PC-9 (cell line): ENCODE results near the gene MTOR.

Experiments used
- CTCF ChIP-seq: fragments of 200-600 bp; sonication (generic); conservative IDR thresholded peaks from 2 replicates; pipeline ENCODE4 v1.6.1; 2017; ENCODE audit warnings: mixed run types, antibody characterized with exemption, mild to moderate bottlenecking, moderate library complexity
- EZH2 ChIP-seq: fragments of 200-600 bp; sonication (generic); IDR thresholded peaks from 2 replicates; pipeline ENCODE4 v1.8.0; 2017; ENCODE audit warnings: antibody characterized with exemption, low read depth

GRCh38 chr1:11298390-11299224 is 36.3 kb upstream of the MTOR start:
- TF ChIP-seq EZH2 (no peak), CTCF (no peak)
